ENCODE data around the gene IQSEC1.

The IQSEC1 gene

GRCh38 chr3:12935861-12936830 lies 137.1 kb downstream of the IQSEC1 start:
- in situ Hi-C loops (cut with HindIII; ENCODE audit: low sequenced_read_pairs), result no loop called here

GRCh38 chr3:12935023-12935860 lies 138.0 kb downstream of the IQSEC1 start:
- no peak for DNase-seq (ENCODE audit: low read depth, low spot score)
- no peak for TF ChIP-seq CTCF (IDR thresholded peaks at IDR 0.05; ENCODE audit: low read depth, low read length)
- in situ Hi-C loops (cut with HindIII; ENCODE audit: low sequenced_read_pairs), result no loop called here
- no peak overlapping the region for H3K4me3 ChIP-seq (ENCODE audit: low read depth, low read length)

More at GRCh38 chr3:12935861-12936830, 137.1 kb downstream of the IQSEC1 start:
- no peak for TF ChIP-seq CTCF (IDR thresholded peaks at IDR 0.05; ENCODE audit: low read depth, low read length)
- no peak for DNase-seq (ENCODE audit: low read depth, low spot score)
- no peak overlapping the region for H3K4me3 ChIP-seq (ENCODE audit: low read depth, low read length)

GRCh38 chr3:12934431-12934830 lies 138.8 kb downstream of the IQSEC1 start:
- in situ Hi-C loops (cut with HindIII; ENCODE audit: low sequenced_read_pairs), result no loop called here
- peak; percentile 53 for DNase-seq (ENCODE audit: low read depth, low spot score)
- no peak for TF ChIP-seq CTCF (IDR thresholded peaks at IDR 0.05; ENCODE audit: low read depth, low read length)
- no peak overlapping the region for H3K4me3 ChIP-seq (ENCODE audit: low read depth, low read length)

- no peak for DNase-seq (ENCODE audit: low read depth, low spot score)
- no peak for TF ChIP-seq CTCF (IDR thresholded peaks at IDR 0.05; ENCODE audit: low read depth, low read length)
- in situ Hi-C loops (cut with HindIII; ENCODE audit: low sequenced_read_pairs), result no loop called here
Observed at GRCh38 chr3:12933901-12934300, 139.3 kb downstream of the IQSEC1 start.

GRCh38 chr3:12932754-12933153 lies 140.5 kb downstream of the IQSEC1 start:
- TF ChIP-seq CTCF (IDR thresholded peaks at IDR 0.05; ENCODE audit: low read depth, low read length), result no peak
- H3K4me3 ChIP-seq (ENCODE audit: low read depth, low read length), result no peak overlapping the region
- DNase-seq (ENCODE audit: low read depth, low spot score), result no peak
- in situ Hi-C loops (cut with HindIII; ENCODE audit: low sequenced_read_pairs), result no loop called here

More at GRCh38 chr3:12933901-12934300, 139.3 kb downstream of the IQSEC1 start:
- H3K4me3 ChIP-seq (ENCODE audit: low read depth, low read length), result no peak overlapping the region

GRCh38 chr3:12932347-12932746 lies 140.9 kb downstream of the IQSEC1 start:
- in situ Hi-C loops (cut with HindIII; ENCODE audit: low sequenced_read_pairs), result no loop called here
- no peak for TF ChIP-seq CTCF (IDR thresholded peaks at IDR 0.05; ENCODE audit: low read depth, low read length)
- no peak for DNase-seq (ENCODE audit: low read depth, low spot score)
- no peak overlapping the region for H3K4me3 ChIP-seq (ENCODE audit: low read depth, low read length)

All from astrocyte of the spinal cord (primary cell).